ENCODE measurements around the gene NCAPD2. TPM values are rescaled to one million over a fixed set of nuclear protein-coding genes. Genes with fewer than 3 reads are reported as not detected.

NCAPD2 gene
- total RNA-seq, 1 experiment from 2014 or later = 266 TPM

DNA sequence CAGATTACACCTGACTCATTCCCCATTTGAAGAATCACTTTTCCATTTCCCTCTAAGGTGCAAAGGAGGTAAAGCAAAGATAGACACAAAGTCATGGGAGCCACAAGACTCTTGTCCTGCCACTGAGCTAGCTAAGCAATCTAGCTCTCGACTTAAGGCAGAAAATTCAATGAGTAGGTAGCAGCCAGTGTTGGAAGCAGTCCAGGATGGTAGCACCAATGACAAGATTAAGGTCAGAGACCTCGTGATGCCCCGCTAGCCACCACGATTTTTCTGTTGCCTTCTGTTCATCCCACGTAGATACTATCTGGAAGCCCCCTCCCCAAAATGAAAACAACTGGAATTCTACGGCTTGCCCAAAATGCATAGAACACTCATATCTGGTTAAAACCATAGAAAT, 24.8 kb upstream of the NCAPD2 start:
- H3K4me3 ChIP-seq = 0 out of 2 replicates have a peak overlapping the region, but pooled peaks have one; percentile 76
- intact Hi-C loops (cut with micrococcal nuclease; ENCODE audit: unreplicated experiment) = loop anchor here (5.0 kb wide), 2 partner anchors 147 to 272 kb away; no protein-coding TSS in a partner anchor
- POLR2A ChIA-PET (ENCODE audit: unreplicated experiment) = no interaction called here
- CTCF ChIA-PET = no interaction called here
- H2AFZ ChIP-seq = no peak overlapping the region
- H3K4me2 ChIP-seq = peak overlapping the region; percentile 96
- no peaks in the 10 kb centered on the region for H4K20me1 ChIP-seq (ENCODE audit: insufficient read depth)
- no peaks in the 10 kb centered on the region; the same call in 1 of the 2 replicates for H3K79me2 ChIP-seq (ENCODE audit: low read depth)
- peaks cover 12% of the 10 kb centered on the region for H3F3A ChIP-seq (ENCODE audit: insufficient read depth, low read depth)
- H3K9me2 ChIP-seq (ENCODE audit: insufficient read depth) = no peaks in the 10 kb centered on the region
- DNase-seq = no peak
- no peak for TF ChIP-seq EZH2 (IDR thresholded peaks at IDR 0.05; ENCODE audit: low read depth)
- TF ChIP-seq, protein P1, sequence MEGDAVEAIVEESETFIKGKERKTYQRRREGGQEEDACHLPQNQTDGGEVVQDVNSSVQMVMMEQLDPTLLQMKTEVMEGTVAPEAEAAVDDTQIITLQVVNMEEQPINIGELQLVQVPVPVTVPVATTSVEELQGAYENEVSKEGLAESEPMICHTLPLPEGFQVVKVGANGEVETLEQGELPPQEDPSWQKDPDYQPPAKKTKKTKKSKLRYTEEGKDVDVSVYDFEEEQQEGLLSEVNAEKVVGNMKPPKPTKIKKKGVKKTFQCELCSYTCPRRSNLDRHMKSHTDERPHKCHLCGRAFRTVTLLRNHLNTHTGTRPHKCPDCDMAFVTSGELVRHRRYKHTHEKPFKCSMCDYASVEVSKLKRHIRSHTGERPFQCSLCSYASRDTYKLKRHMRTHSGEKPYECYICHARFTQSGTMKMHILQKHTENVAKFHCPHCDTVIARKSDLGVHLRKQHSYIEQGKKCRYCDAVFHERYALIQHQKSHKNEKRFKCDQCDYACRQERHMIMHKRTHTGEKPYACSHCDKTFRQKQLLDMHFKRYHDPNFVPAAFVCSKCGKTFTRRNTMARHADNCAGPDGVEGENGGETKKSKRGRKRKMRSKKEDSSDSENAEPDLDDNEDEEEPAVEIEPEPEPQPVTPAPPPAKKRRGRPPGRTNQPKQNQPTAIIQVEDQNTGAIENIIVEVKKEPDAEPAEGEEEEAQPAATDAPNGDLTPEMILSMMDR (conservative IDR thresholded peaks at IDR 0.05) = no peak
- no peaks in the 10 kb centered on the region for H3K9me3 ChIP-seq (ENCODE audit: insufficient read depth, low read depth)
- no TSS peak for BruUV-seq (replicated peaks)
- peaks cover 15% of the 10 kb centered on the region for H3K4me1 ChIP-seq (replicated peaks; ENCODE audit: insufficient read depth)
- 0 out of 2 replicates have a peak, but pooled peaks cover 3% of the 10 kb centered on the region for H3K27me3 ChIP-seq (ENCODE audit: insufficient read depth, low read depth)
- no peak overlapping the region for H3K27ac ChIP-seq
- no peaks in the 10 kb centered on the region for H3K36me3 ChIP-seq (ENCODE audit: low read depth)

DNA sequence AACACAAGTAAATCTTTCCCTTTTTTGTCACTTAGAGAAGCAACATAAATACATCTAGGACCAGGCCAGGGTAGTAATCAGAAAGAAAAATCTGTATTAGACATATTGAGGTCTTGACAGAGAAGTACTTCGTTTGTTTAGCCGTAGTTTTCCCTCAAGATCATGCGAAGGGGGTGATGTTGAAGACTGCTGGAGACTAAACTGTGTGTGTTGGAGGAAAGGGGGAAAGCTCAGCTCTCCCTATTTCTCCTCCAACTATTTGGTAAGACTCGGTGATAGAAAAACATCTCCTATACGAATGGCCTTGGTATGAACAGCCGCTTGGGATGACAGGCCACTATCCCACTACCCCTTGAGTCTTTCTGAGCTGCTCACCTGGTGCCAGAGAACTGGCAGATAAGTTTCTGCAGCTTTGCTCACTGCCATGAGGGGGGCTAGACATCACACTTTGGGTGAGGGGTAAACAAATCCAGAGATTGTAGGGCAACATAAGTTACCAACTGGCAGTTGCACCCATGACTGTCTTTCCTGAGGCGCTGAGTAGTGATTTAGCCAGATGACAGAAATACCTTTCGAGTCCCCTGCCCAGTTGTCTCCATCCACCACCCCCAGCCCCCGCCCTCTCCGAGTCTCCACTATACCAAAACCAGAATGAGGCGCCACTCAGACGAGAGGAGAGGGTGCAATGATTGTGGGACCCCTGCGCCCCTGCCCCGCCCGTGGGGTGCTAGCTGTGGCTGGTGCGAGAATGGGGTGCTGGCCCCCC, 24.1 kb upstream of the NCAPD2 start:
- intact Hi-C loops (cut with micrococcal nuclease; ENCODE audit: unreplicated experiment) = loop anchor here (1.0 to 5.0 kb wide), 4 partner anchors 65 to 272 kb away; partner anchors contain the start of gene GAPDH
- no peak overlapping the region for H3K27ac ChIP-seq
- TF ChIP-seq, protein P1 (conservative IDR thresholded peaks at IDR 0.05) = no peak
- TF ChIP-seq EZH2 (IDR thresholded peaks at IDR 0.05; ENCODE audit: low read depth) = no peak
- peak overlapping the region; percentile 76 for H3K4me3 ChIP-seq
- ChIA-PET POLR2A (ENCODE audit: unreplicated experiment) (interaction anchor here (0.5 to 1.4 kb wide), 8 partner anchors 9 to 197 kb away, joined by 3 to 18 read pairs (median 3); partner anchors contain the start of gene MRPL51), CTCF (interaction anchor here (0.7 kb wide), 1 partner anchor 182 kb away, joined by 4 read pairs; no protein-coding TSS in a partner anchor)
- peaks cover 12% of the 10 kb centered on the region for H3F3A ChIP-seq (ENCODE audit: insufficient read depth, low read depth)
- no peaks in the 10 kb centered on the region for H3K9me3 ChIP-seq (ENCODE audit: insufficient read depth, low read depth)
- H3K79me2 ChIP-seq (ENCODE audit: low read depth) = no peaks in the 10 kb centered on the region; the same call in 1 of the 2 replicates
- H3K4me1 ChIP-seq (replicated peaks; ENCODE audit: insufficient read depth) = peaks cover 15% of the 10 kb centered on the region
- no peaks in the 10 kb centered on the region for H4K20me1 ChIP-seq (ENCODE audit: insufficient read depth)
- no peaks in the 10 kb centered on the region for H3K9me2 ChIP-seq (ENCODE audit: insufficient read depth)
- peak overlapping the region; percentile 96 for H3K4me2 ChIP-seq
- H3K36me3 ChIP-seq (ENCODE audit: low read depth) = no peaks in the 10 kb centered on the region
- 0 out of 2 replicates have a peak, but pooled peaks cover 6% of the 10 kb centered on the region for H3K27me3 ChIP-seq (ENCODE audit: insufficient read depth, low read depth)
- DNase-seq = no peak
- H2AFZ ChIP-seq = peak overlapping the region; percentile 87
- TSS peak; percentile 43 for BruUV-seq (replicated peaks)

DNA sequence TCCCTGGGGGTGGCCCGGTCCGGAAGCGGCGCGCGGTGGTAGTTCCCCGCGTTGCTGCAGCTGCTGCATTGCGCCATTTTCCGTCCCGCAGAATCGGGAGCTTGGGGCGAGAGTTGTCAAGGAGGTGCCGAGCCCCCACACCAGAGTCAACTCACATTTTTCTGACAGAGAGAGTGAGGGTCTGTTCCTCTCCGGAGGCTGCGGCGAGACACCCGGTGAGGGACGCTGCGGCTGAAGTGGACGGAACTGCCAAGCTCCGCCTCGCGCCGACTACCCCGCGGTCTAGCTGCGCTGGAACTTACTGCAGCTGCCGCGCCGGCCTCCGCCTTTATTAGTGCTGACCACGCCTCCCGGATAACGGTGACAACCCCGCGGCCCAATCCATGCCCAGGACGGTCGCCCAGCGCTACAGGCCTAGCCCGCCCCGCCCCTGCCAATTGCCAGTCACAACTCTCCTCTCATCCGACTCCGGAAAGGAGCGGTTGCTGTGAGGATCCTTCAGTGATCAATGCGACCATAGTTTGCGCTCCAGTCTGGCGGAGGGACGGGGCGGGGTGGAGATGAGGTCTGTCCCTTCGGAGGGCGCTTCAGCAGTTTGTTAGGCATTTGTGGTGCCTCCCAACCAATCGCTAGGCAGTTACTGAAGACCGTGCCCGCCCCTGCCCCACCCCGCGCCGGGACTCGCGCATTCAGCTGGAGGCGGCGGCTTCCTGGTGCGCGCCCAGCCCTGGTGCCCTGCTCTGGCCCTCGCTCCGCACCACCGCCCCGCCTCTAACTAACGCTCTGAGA, 23.3 kb upstream of the NCAPD2 start, which contains the start of gene VAMP1:
VAMP1 (minus strand) TSS at position 303 of the 789 bp plus-strand sequence; CDS start at position 157, 146 bp downstream.
- ChIA-PET CTCF (interaction anchor here (0.6 to 0.7 kb wide), 7 partner anchors 16 to 241 kb away, joined by 3 to 11 read pairs (median 4); partner anchors contain the start of gene ZNF384), POLR2A (ENCODE audit: unreplicated experiment) (interaction anchor here (0.5 to 1.4 kb wide), 19 partner anchors 9 to 482 kb away, joined by 3 to 24 read pairs (median 5); partner anchors contain the start of gene MRPL51)
- intact Hi-C loops (cut with micrococcal nuclease; ENCODE audit: unreplicated experiment) = loop anchor here (1.0 to 2.0 kb wide), 3 partner anchors 23 to 254 kb away; partner anchors contain the start of genes GAPDH and MRPL51
- no peaks in the 10 kb centered on the region; the same call in 1 of the 2 replicates for H3K79me2 ChIP-seq (ENCODE audit: low read depth)
- no peak for TF ChIP-seq EZH2 (IDR thresholded peaks at IDR 0.05; ENCODE audit: low read depth)
- TF ChIP-seq, protein P1 (conservative IDR thresholded peaks at IDR 0.05) = no peak
- no peaks in the 10 kb centered on the region for H4K20me1 ChIP-seq (ENCODE audit: insufficient read depth)
- H3K36me3 ChIP-seq (ENCODE audit: low read depth) = no peaks in the 10 kb centered on the region
- peak within 1 kb of the TSS; percentile 87 for H2AFZ ChIP-seq
- DNase-seq = peak; percentile 93 to 98
- H3K9me3 ChIP-seq (ENCODE audit: insufficient read depth, low read depth) = no peaks in the 10 kb centered on the region
- H3K4me3 ChIP-seq = peak within 1 kb of the TSS; percentile 76
- H3K9me2 ChIP-seq (ENCODE audit: insufficient read depth) = no peaks in the 10 kb centered on the region
- 0 out of 2 replicates have a peak, but pooled peaks cover 6% of the 10 kb centered on the region for H3K27me3 ChIP-seq (ENCODE audit: insufficient read depth, low read depth)
- peak within 1 kb of the TSS; percentile 96 for H3K4me2 ChIP-seq
- peaks cover 12% of the 10 kb centered on the region for H3F3A ChIP-seq (ENCODE audit: insufficient read depth, low read depth)
- no TSS peak for BruUV-seq (replicated peaks)
- peaks cover 15% of the 10 kb centered on the region for H3K4me1 ChIP-seq (replicated peaks; ENCODE audit: insufficient read depth)
- no peak within 1 kb of the TSS for H3K27ac ChIP-seq
